Keratinocyte (primary cell): ENCODE data around the gene RABL3. TPM values are rescaled to one million over a fixed set of nuclear protein-coding genes. Genes with fewer than 3 reads are reported as not detected.
"Not testable (repeated sequence)": the region's sequence is repeated elsewhere in the genome, so short reads cannot be mapped to it uniquely, and the experiment has no call there.

Source experiments
- DNase-seq: peaks from one replicate; pipeline ENCODE4 v3.0.0-alpha.2; 2011; ENCODE audit warnings: low read depth, missing footprints, low spot score
- FAIRE-seq: peaks from 2 replicates; lab custom pipeline; 2011; peaks lifted over from hg19 to GRCh38; lab: Jason Lieb, UNC
- H2AFZ ChIP-seq: 2 replicates; pipeline ENCODE4 v1.6.0; 2012; ENCODE audit warnings: low read length, control low read depth, inconsistent platforms; ENCODE audit not compliant: control insufficient read depth
- H3K27ac ChIP-seq: 2 replicates; pipeline ENCODE4 v1.5.1; 2011; ENCODE audit warnings: low read length; ENCODE audit not compliant: control insufficient read depth, insufficient read depth
- H3K27me3 ChIP-seq: 3 replicates; pipeline ENCODE4 v1.6.0; 2011; ENCODE audit warnings: low read length; ENCODE audit not compliant: control insufficient read depth, insufficient read depth; ENCODE audit errors: extremely low read depth
- H3K36me3 ChIP-seq, 2 experiments: 2 replicates in 1 of 2; 3 replicates in 1 of 2; pipeline ENCODE4 v1.5.1; 2011; ENCODE audit warnings: low read length in 2 of 2, mild to moderate bottlenecking in 1 of 2; ENCODE audit not compliant: control insufficient read depth in 2 of 2, insufficient read depth in 2 of 2; ENCODE audit errors: extremely low read depth in 1 of 2
- H3K4me1 ChIP-seq: 3 replicates; pipeline ENCODE4 v1.5.1; 2011; ENCODE audit warnings: low read length; ENCODE audit not compliant: control insufficient read depth, insufficient read depth; ENCODE audit errors: extremely low read depth
- H3K4me2 ChIP-seq: 3 replicates; pipeline ENCODE4 v1.6.0; 2011; ENCODE audit warnings: low read depth, low read length; ENCODE audit not compliant: control insufficient read depth, insufficient read depth; ENCODE audit errors: extremely low read depth
- H3K4me3 ChIP-seq, 3 experiments: fragments of 200-600 bp in 1 of 3; sonication (generic) in 1 of 3; 2 replicates in 2 of 3; 3 replicates in 1 of 3; pipeline ENCODE4 v1.5.1; 2011 to 2016; ENCODE audit warnings: low read length in 3 of 3, mild to moderate bottlenecking in 3 of 3, control low read depth in 2 of 3, inconsistent platforms in 1 of 3, low read depth in 1 of 3, mixed read lengths in 1 of 3, mixed run types in 1 of 3, moderate library complexity in 1 of 3; ENCODE audit not compliant: control insufficient read depth in 2 of 3, insufficient read depth in 2 of 3; ENCODE audit errors: extremely low read depth in 1 of 3
- H3K79me2 ChIP-seq: 2 replicates; pipeline ENCODE4 v1.6.0; 2012; ENCODE audit warnings: low read length; ENCODE audit not compliant: control insufficient read depth, insufficient read depth
- H3K9ac ChIP-seq: 3 replicates; pipeline ENCODE4 v1.6.0; 2011; ENCODE audit warnings: low read length; ENCODE audit not compliant: control insufficient read depth, insufficient read depth; ENCODE audit errors: extremely low read depth
- H3K9me1 ChIP-seq: 3 replicates; pipeline ENCODE4 v1.6.0; 2011; ENCODE audit warnings: low read length; ENCODE audit not compliant: control insufficient read depth, insufficient read depth; ENCODE audit errors: extremely low read depth
- H3K9me3 ChIP-seq: 2 replicates; pipeline ENCODE4 v1.5.1; 2012; ENCODE audit warnings: low read depth, low read length; ENCODE audit not compliant: control insufficient read depth
- H4K20me1 ChIP-seq: 3 replicates; pipeline ENCODE4 v1.6.0; 2011; ENCODE audit warnings: low read length; ENCODE audit not compliant: control insufficient read depth, insufficient read depth; ENCODE audit errors: extremely low read depth
- CTCF ChIP-seq, 3 experiments: IDR thresholded peaks in 1 of 3; conservative IDR thresholded peaks in 1 of 3; optimal IDR thresholded peaks in 1 of 3; 2 replicates in 2 of 3; 3 replicates in 1 of 3; pipeline versions ENCODE3 to v1.5.1; 2011; ENCODE audit warnings: low read length in 3 of 3, mild to moderate bottlenecking in 3 of 3, moderate library complexity in 2 of 3, control low read depth in 1 of 3, inconsistent platforms in 1 of 3; ENCODE audit not compliant: insufficient read depth in 2 of 3; ENCODE audit errors: extremely low read depth in 1 of 3
- EZH2 ChIP-seq: IDR thresholded peaks from one replicate; pipeline ENCODE4 v1.6.1; 2012; ENCODE audit warnings: inconsistent platforms, mild to moderate bottlenecking, low read length, moderate library complexity
- dilution Hi-C: fragments of 300-500 bp; cut with MboI; formaldehyde crosslinking; loops from one replicate; pipeline ENCODE4 v1.7.0; 2020; ENCODE audit warnings: low sequenced_read_pairs; ENCODE audit not compliant: extremely low pct_ligation_motif_present
- polyA plus RNA-seq, 5 experiments: library from polyadenylated mRNA; depleted of rRNA in 3 of 5; stranded (reverse) in 3 of 5; stranded (forward) in 1 of 5; unstranded in 1 of 5; fragments of >200 nt; gene quantifications; 1 replicate in 1 of 5; 2 replicates in 3 of 5; 3 replicates in 1 of 5; pipeline versions ENCODE4 v1.2.1 to v1.2.3, GENCODE V29; 2011 to 2012; ENCODE audit warnings: missing spikeins in 2 of 5, low read depth in 1 of 5, low replicate concordance in 1 of 5

The RABL3 gene
- polyA plus RNA-seq, 1 donor (not counting 4 experiments of a cell fraction or from before 2014, with no cell fraction given) = 13.4 TPM

DNA sequence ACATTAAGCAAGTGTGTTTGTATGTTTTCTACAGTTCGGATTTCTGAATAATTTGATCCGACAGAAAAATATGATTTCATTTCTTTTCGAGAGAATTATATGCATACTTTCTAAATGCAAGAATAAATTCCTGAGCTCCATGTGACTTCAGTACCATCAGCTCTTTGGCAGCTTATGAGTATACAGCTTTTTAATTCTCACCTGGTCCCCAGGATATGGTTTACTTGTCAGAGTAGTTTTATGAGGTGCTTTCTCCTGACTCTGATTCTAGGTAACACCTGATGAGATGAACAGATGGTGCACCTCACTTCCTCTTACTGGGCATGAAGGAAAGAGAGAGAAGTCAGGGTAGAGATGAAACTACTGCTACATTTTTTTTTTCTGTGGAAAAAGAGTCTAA, 63.3 kb downstream of the RABL3 start:
- Histone ChIP-seq H3K27me3 (no peaks in the 10 kb centered on the region), H3K9ac (no peak overlapping the region), H4K20me1 (no peaks in the 10 kb centered on the region), H3K4me3 (peak overlapping the region in 1 of 3 experiments; percentile 11), H3K36me3 (no peaks in the 10 kb centered on the region), H3K4me2 (peak overlapping the region; percentile 56), H2AFZ (no peak overlapping the region), H3K27ac (no peak overlapping the region), H3K9me1 (no peaks in the 10 kb centered on the region), H3K4me1 (peaks cover 9% of the 10 kb centered on the region), H3K9me3 (no peaks in the 10 kb centered on the region), H3K79me2 (no peaks in the 10 kb centered on the region)
- dilution Hi-C loops = no loop called here
- no peak for DNase-seq
- FAIRE-seq = no peak
- no peak for TF ChIP-seq EZH2
- TF ChIP-seq CTCF (optimal IDR thresholded peaks at IDR 0.05 in 1 of 3, IDR thresholded peaks at IDR 0.05 in 1 of 3, conservative IDR thresholded peaks at IDR 0.05 in 1 of 3; ENCODE audit: extremely low read depth in 1 of 3, insufficient read depth in 2 of 3, low read length in 3 of 3) = no peak

- H4K20me1 ChIP-seq = no peaks in the 10 kb centered on the region
- no peaks in the 10 kb centered on the region for H3K79me2 ChIP-seq
- H3K4me3 ChIP-seq = peak overlapping the region in 1 of 3 experiments; percentile 11
- no peak overlapping the region for H3K9ac ChIP-seq
- DNase-seq = no peak
- peak overlapping the region; percentile 3 for H2AFZ ChIP-seq
- peak overlapping the region; percentile 56 for H3K4me2 ChIP-seq
- no peak for TF ChIP-seq EZH2
- no peak for TF ChIP-seq CTCF (optimal IDR thresholded peaks at IDR 0.05 in 1 of 3, IDR thresholded peaks at IDR 0.05 in 1 of 3, conservative IDR thresholded peaks at IDR 0.05 in 1 of 3; ENCODE audit: extremely low read depth in 1 of 3, insufficient read depth in 2 of 3, low read length in 3 of 3)
- peaks cover 9% of the 10 kb centered on the region for H3K4me1 ChIP-seq
- no peaks in the 10 kb centered on the region for H3K9me3 ChIP-seq
- FAIRE-seq = peak; percentile 83
- no peak overlapping the region for H3K27ac ChIP-seq
- dilution Hi-C loops = no loop called here
- no peaks in the 10 kb centered on the region for H3K9me1 ChIP-seq
- H3K36me3 ChIP-seq = no peaks in the 10 kb centered on the region
- no peaks in the 10 kb centered on the region for H3K27me3 ChIP-seq
Measured at GRCh38 chr3:120678331-120678947, 63.9 kb downstream of the RABL3 start.

- H3K36me3 ChIP-seq, H3K4me2 ChIP-seq, H3K9me1 ChIP-seq, DNase-seq, dilution Hi-C loops, H4K20me1 ChIP-seq, H3K9me3 ChIP-seq, H3K9ac ChIP-seq, H3K27me3 ChIP-seq, H3K4me1 ChIP-seq, H3K27ac ChIP-seq, H3K79me2 ChIP-seq, FAIRE-seq, H3K4me3 ChIP-seq, H2AFZ ChIP-seq: not testable (repeated sequence)
Measured at GRCh38 chr3:120677193-120677592, 65.1 kb downstream of the RABL3 start.
